Measurements from ENCODE around the gene STXBP1. TPM values are rescaled to one million over a fixed set of nuclear protein-coding genes. Genes with fewer than 3 reads are reported as not detected.

STXBP1 gene
- total and polyA plus RNA-seq, 2 experiments from 2014 or later = 48.6 to 50.4 TPM

GRCh38 chr9:127720865-127721227 lies 108.8 kb downstream of the STXBP1 start:
- Histone ChIP-seq H4K20me1 (replicated peaks; ENCODE audit: insufficient read depth) (no peaks in the 10 kb centered on the region), H3K27ac (ENCODE audit: low read depth) (no peak overlapping the region), H3F3A (replicated peaks; ENCODE audit: low read depth) (0 out of 2 replicates have a peak, but pooled peaks cover 3% of the 10 kb centered on the region), H3K27me3 (ENCODE audit: insufficient read depth) (no peaks in the 10 kb centered on the region), H3K79me2 (replicated peaks; ENCODE audit: insufficient read depth) (no peaks in the 10 kb centered on the region), H2AFZ (peak overlapping the region; percentile 38; the same call in 1 of the 2 replicates), H3K36me3 (ENCODE audit: insufficient read depth) (no peaks in the 10 kb centered on the region), H3K4me2 (no peak overlapping the region), H3K4me3 (no peak overlapping the region), H3K4me1 (ENCODE audit: insufficient read depth) (peaks cover 10% of the 10 kb centered on the region), H3K9me2 (ENCODE audit: insufficient read depth) (no peaks in the 10 kb centered on the region)
- DNase-seq (ENCODE audit: low spot score) (no peak), ATAC-seq (no peak)
- no peak for TF ChIP-seq STAT1 (IDR thresholded peaks at IDR 0.05; ENCODE audit: unreplicated experiment)
- Mint-ChIP-seq H3K9me3 (no peaks in the 10 kb centered on the region), H3K4me1 (peaks cover 19% of the 10 kb centered on the region), H3K27ac (no peak overlapping the region), H3K36me3 (ENCODE audit: low read depth) (no peaks in the 10 kb centered on the region), H3K4me3 (no peak overlapping the region), H3K27me3 (ENCODE audit: insufficient read depth, low read depth, poor library complexity) (peaks cover 8% of the 10 kb centered on the region)

DNA sequence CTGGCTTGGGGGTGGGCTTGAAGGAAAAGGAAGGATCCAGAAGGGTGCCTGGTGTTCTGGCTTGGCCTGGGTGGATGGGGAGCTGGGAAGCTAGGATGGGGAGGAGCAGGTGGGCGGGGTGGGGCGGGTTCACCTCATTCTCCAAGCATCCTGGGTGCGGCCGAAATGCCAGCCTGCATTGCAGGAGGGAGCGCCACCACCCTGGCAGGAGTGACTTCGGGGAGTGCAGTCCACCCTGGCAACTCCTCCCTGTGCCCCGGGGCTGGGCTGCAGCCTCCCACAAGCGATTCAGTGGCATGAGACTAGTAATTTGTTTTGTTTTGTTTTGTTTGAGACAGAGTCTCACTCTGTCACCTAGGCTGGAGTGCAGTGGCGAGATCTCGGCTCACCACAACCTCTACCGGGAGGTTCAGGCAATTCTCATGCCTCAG lies 109.3 kb downstream of the STXBP1 start:
- Histone ChIP-seq H3K4me2 (no peak overlapping the region), H4K20me1 (replicated peaks; ENCODE audit: insufficient read depth) (no peaks in the 10 kb centered on the region), H3K4me1 (ENCODE audit: insufficient read depth) (peaks cover 10% of the 10 kb centered on the region), H2AFZ (no peak overlapping the region), H3K9me2 (ENCODE audit: insufficient read depth) (no peaks in the 10 kb centered on the region), H3K4me3 (no peak overlapping the region), H3K36me3 (ENCODE audit: insufficient read depth) (no peaks in the 10 kb centered on the region), H3K27ac (ENCODE audit: low read depth) (no peak overlapping the region), H3K27me3 (ENCODE audit: insufficient read depth) (no peaks in the 10 kb centered on the region), H3K79me2 (replicated peaks; ENCODE audit: insufficient read depth) (no peaks in the 10 kb centered on the region), H3F3A (replicated peaks; ENCODE audit: low read depth) (0 out of 2 replicates have a peak, but pooled peaks cover 3% of the 10 kb centered on the region)
- peaks cover 8% of the 10 kb centered on the region for H3K27me3 Mint-ChIP-seq (ENCODE audit: insufficient read depth, low read depth, poor library complexity)
- H3K27ac Mint-ChIP-seq = no peak overlapping the region
- peaks cover 14% of the 10 kb centered on the region for H3K4me1 Mint-ChIP-seq
- no peaks in the 10 kb centered on the region for H3K9me3 Mint-ChIP-seq
- TF ChIP-seq, protein P1, sequence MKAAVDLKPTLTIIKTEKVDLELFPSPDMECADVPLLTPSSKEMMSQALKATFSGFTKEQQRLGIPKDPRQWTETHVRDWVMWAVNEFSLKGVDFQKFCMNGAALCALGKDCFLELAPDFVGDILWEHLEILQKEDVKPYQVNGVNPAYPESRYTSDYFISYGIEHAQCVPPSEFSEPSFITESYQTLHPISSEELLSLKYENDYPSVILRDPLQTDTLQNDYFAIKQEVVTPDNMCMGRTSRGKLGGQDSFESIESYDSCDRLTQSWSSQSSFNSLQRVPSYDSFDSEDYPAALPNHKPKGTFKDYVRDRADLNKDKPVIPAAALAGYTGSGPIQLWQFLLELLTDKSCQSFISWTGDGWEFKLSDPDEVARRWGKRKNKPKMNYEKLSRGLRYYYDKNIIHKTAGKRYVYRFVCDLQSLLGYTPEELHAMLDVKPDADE (IDR thresholded peaks at IDR 0.05) = no peak
- TF ChIP-seq POLR2AphosphoS5 (IDR thresholded peaks at IDR 0.05; ENCODE audit: low read depth) (no peak), EZH2 (IDR thresholded peaks at IDR 0.05; ENCODE audit: low read depth, unreplicated experiment) (no peak), ZNF331 (CRISPR knock-in tag; IDR thresholded peaks at IDR 0.05; ENCODE audit: low read depth) (no peak), ZNF462 (CRISPR knock-in tag; IDR thresholded peaks at IDR 0.05) (no peak), JUNB (IDR thresholded peaks at IDR 0.05; ENCODE audit: unreplicated experiment) (no peak)
- ATAC-seq (no peak), DNase-seq (ENCODE audit: low spot score) (no peak)
- H3K36me3 Mint-ChIP-seq (ENCODE audit: low read depth) = no peaks in the 10 kb centered on the region
- H3K4me3 Mint-ChIP-seq = no peak overlapping the region

Data from GM23338 (cell line).